GM21737 (cell line): Measurements from ENCODE around the gene PITHD1.
"Not testable (repeated sequence)": the region's sequence is repeated elsewhere in the genome, so short reads cannot be mapped to it uniquely, and the experiment has no call there.

ENCODE experiments used
- ATAC-seq: cut with Tn5 transposase; IDR thresholded peaks from one replicate; pipeline ENCODE4 v1.9.1; 2021; ENCODE audit warnings: mild to moderate bottlenecking, moderate library complexity; ENCODE audit not compliant: unreplicated experiment

Gene PITHD1

DNA sequence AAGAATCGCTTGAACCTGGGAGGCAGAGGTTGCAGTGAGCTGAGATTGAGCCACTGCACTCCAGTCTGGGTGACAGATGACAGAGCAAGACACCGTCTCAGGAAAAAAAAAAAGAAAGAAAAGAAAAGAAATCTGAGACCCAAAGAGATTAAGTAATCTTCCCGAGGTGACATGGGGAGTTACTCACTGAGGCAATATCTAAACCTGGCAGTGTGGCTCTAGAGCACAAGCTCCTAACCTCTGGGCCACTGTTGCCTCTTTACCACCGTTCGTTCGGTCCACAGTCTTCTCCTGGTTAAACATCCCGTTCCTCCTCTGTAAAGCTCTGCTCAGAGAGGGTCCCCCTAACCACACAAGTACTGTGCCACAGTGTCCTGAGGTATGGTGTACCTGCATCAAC lies 45.5 kb downstream of the PITHD1 start:
- no peak for ATAC-seq

DNA sequence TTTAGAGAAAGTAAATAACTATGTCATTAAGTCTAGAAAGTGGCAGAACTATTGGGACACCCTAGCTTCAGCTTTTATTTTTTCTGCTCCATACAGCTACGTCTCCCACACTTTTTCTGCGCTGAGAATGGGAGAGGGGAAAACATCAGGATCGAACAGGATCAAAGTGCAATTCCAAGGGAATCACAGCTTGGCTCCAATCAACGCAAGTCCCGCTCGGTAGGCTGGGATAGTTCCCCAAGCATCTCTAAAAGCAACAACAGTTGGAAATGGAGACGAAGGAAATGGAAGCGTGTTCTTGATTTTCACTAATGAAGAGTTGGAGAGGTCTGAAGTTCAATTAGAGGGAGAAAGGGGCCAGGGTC lies 46.5 kb downstream of the PITHD1 start:
- no peak for ATAC-seq

DNA sequence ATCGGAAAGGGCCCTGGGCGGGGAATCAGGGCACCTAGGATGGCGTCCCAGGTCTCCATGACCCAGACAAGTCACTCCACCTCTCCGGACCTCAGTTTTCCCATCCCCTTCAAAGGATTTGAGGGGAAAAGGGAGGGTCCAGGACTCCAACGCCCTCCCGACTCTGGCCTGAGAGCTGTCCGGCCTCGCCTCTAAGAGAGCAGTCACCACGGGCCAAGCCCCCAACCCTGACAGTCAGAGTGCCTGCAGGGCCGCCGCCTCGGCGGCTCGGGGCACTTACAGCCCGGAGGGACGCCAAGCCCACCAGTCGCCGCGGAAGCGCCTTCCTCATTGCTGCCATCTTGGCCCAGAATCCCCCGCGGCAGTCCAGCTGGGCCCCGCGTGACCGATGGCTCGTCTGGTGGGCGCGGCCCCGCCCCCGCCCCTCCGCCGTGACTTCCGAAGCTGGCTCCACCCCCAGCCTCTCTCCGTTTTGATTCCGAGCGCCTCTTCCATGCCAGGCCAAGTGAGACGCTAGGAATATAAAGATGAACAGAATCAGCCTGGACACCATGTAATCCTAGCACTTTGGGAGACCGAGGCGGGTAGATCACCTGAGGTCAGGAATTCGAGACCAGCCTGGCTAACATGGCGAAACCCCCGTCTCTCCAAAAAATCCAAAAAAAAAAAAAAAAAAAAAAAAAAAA lies 47.0 kb downstream of the PITHD1 start, which contains the start of gene HMGCL:
Gene HMGCL (minus strand): TSS at position 354 of the 686 bp plus-strand sequence. CDS start 14 bp downstream, at position 340.
- peak; percentile 82 for ATAC-seq

DNA sequence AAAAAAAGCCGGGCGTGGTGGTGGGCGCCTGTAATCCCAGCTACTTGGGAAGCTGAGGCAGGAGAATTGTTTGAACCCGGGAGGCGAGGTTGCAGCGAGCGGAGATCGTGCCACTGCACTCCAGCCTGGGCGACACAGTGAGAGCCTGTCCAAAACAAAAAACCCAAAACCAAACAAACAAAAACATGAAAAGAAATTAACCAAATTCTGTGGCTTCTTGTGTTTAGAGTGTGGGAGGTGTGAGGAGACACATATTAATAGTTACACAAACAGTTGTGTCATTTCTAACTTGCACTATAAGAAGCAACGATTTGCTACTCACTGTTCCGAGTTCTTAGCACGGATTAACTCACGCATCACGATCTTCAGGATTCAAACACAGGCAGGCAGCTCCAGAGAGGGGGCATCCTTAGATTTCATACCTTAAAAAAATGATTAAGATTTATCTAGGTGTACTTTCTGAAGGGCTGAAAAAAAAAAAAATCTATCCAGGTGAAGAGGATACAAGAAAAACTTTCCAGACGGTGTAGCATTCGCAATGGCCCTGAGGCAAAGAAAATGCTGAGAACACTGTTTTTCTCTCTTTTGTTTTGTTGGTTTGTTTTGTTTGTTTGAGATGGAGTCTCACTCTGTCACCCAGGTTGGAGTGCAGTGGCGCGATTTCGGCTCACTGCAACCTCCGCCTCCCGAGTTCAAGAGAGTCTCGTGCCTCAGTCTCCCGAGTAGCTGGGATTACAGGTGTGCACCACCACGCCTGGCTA lies 47.7 kb downstream of the PITHD1 start:
- ATAC-seq = no peak

DNA sequence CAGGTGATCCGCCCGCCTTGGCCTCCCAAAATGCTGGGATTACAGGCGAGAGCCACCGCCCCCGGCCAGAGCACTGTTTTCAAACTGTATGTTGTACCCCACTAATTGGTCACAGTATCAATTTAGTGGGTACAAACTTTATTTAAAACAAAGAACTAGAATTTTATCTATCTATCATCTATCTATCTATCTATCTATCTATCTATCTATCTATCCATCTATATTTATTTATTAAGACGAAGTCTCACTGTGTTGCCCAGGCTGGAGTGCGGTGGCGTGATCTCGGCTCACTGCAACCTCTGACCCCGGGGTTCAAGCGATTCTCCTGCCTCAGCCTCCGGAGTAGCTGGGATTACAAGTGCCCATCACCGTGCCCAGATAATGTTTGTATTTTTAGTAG lies 48.4 kb downstream of the PITHD1 start:
- not testable (repeated sequence) for ATAC-seq

DNA sequence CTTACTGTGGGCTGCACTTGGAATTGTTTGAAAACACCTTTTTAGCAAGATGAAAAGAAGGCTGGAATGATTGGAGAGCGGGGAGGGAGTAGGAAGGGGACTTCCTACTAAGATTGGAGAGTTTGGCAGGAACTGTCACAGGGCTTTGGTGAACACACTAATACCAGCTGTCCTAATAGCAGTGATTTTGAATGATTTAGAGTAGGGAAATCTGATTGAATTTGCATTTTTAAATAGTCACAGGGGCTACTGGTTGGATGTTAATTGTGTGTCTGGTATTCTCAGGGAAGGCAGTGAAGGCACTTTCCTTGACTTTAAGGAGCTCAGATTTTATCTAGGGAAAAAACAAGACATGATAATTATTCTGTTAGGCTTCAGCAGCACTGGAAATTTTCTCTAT lies 49.5 kb downstream of the PITHD1 start:
- no peak for ATAC-seq

DNA sequence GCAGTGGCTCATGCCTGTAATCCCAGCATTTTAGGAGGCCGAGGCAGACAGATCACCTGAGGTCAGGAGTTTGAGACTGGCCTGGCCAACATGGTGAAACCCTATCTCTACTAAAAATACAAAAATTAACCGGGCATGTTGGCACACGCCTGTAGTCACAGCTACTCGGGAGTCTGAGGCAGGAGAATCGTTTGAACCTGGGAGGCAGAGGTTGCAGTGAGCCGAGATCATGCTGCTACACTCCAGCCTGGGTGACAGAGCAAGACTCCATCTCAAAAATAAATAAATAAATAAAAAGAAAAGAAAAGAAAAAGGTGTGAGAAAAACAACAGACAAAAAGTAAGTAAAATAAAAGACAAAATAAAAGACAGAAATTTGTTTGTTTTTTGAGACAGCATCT lies 55.9 kb downstream of the PITHD1 start:
- not testable (repeated sequence) for ATAC-seq

DNA sequence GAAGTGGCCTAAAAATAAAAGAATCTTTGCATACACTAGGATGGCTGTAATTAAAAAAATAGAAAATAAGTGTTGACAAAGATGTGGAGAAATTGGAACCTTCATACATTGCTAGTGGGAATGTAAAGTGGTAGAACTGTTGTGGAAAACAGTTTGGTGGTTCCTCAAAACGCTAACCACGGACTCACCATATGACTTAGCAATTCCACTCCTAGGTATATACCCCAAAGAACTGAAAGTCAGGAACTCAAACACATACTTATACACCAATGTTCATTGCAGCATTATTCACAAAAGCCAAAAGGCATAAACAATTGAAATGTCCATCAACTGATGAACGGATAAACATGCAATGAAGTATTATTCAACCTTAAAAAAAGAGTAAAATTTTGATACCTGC lies 57.8 kb downstream of the PITHD1 start:
- no peak for ATAC-seq
